Spleen (tissue), 7 donors: ENCODE measurements around the gene CACNA1D.

ENCODE experiments used
- POLR2A ChIP-seq, 3 donors: fragments of 450-650 bp; IDR thresholded peaks; one replicate each; pipeline ENCODE4 v1.5.1; 2017; ENCODE audit warnings: antibody characterized with exemption in 3 of 3, mild to moderate bottlenecking in 1 of 3
- POLR2AphosphoS5 ChIP-seq, 3 donors: sonication (generic); formaldehyde crosslinking; IDR thresholded peaks; one replicate each; pipeline ENCODE4 v1.5.1; 2017; ENCODE audit warnings: antibody characterized with exemption in 3 of 3
- TF ChIP-seq, protein P1 (sequence below), 11 experiments: fragments of 200-600 bp in 7 of 11; fragments of 450-650 bp in 4 of 11; sonication (generic) in 4 of 11; IDR thresholded peaks in 8 of 11; conservative IDR thresholded peaks in 3 of 11; 1 replicate in 7 of 11; 2 replicates in 4 of 11; pipeline versions ENCODE4 v1.4.0 to v1.8.0; 2016 to 2021; ENCODE audit warnings: antibody characterized with exemption in 11 of 11, inconsistent platforms in 4 of 11, mild to moderate bottlenecking in 1 of 11
- donor health status: DM: no; HTN: no; CAD: no; lungs with moderate emphysema.
- donor health status: DM: no; HTN: no; CAD: no.
- donor health status: DM: no; HTN: no; CAD: no.

DNA sequence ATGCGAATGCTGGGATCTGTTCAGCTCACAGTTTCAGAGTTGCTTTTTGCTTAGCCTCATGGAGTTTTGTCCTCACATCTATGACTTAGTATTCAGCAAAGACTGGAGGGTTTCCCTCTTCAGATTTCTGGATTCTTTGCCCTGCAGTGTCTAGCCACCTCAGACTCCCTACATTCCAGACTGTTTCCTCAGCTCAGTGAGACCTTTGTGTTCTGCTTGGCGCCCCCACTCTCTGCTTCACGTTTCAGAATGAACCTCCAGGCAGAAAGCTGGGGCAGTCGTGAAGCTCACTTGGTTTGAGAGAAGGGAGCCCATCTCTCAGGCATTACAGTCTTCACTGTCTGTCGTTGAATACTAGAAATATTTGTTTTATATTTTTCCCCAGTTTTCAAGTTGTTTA lies 118.1 kb downstream of the CACNA1D start:
- TF ChIP-seq, protein P1, sequence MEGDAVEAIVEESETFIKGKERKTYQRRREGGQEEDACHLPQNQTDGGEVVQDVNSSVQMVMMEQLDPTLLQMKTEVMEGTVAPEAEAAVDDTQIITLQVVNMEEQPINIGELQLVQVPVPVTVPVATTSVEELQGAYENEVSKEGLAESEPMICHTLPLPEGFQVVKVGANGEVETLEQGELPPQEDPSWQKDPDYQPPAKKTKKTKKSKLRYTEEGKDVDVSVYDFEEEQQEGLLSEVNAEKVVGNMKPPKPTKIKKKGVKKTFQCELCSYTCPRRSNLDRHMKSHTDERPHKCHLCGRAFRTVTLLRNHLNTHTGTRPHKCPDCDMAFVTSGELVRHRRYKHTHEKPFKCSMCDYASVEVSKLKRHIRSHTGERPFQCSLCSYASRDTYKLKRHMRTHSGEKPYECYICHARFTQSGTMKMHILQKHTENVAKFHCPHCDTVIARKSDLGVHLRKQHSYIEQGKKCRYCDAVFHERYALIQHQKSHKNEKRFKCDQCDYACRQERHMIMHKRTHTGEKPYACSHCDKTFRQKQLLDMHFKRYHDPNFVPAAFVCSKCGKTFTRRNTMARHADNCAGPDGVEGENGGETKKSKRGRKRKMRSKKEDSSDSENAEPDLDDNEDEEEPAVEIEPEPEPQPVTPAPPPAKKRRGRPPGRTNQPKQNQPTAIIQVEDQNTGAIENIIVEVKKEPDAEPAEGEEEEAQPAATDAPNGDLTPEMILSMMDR (IDR thresholded peaks at IDR 0.05 in 8 of 11, conservative IDR thresholded peaks at IDR 0.05 in 3 of 11): no peak
- TF ChIP-seq POLR2AphosphoS5 (IDR thresholded peaks at IDR 0.05): no peak
- TF ChIP-seq POLR2A (IDR thresholded peaks at IDR 0.05): no peak
